Stimulated activated CD4-positive, alpha-beta T cell treated with anti-CD3 and anti-CD28 coated beads, Interleukin-15, amount 100 ng/mL, for 1 hour (primary cell): ENCODE data around the gene GRK5.
"Not testable (repeated sequence)": the region's sequence is repeated elsewhere in the genome, so short reads cannot be mapped to it uniquely, and the experiment has no call there.

Source experiments
- DNase-seq, 2 donors: peaks; one replicate each; pipeline ENCODE4 v3.0.0-alpha.2; 2020; ENCODE audit warnings: low read depth in 1 of 2, low spot score in 1 of 2

GRK5 gene

DNA sequence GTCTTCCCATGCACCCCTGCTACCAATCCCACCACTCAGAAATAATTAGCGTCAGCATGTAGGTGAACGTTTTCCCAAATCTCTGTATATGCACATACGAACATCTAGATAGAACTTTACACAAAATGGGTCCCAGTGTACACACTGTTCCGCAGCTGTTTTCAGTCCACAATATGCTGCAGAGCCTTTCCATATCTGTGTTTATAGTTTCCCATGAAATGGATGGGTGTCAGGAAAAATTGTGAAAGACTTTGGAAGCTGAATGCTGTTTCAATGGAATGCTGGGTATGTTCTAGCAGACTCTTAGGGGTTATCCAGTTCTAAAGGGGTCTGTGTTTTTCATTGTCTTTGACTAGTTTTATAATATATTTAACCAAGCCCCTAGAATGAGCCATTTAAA is 13.8 kb downstream of the GRK5 start:
- DNase-seq = no peak

DNA sequence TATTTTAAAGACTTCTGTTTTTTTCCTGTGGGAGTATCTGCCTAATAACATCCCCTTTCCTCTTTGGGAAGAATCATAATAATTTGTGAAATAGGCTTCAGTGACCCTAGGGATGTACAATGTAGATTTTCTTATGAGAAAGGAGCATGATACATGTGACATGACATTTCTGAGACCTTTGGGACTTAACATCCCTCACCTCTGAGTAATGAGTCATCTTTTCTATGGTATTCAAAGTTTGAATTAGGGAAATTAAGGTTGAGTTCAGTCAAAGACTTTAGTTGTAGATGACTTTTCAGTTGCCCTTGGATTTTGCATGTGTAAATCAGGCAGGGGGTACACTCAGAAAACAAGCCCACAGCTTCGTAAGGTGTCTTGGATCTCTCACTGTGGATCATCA is 14.3 kb downstream of the GRK5 start:
- no peak for DNase-seq

DNA sequence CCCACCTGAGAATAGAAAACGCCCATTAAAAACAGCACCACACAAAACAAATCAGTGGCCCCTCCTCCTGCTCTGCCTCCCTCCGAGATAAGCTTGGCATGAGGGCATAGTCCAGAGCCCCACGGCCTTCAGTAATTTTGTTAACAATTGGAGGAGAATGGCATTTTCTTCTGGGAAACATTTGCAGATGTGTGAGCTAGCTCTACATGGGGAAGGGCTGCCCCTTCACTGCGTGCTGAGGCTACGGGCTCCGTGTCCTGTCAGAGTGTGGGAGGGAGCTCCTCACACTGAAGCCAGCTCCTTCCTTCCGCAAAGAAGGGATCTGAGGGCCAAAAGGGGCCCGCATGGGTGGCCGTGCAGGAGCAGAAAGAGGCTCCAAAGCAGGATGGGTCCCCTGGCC is 15.2 kb downstream of the GRK5 start:
- no peak for DNase-seq

DNA sequence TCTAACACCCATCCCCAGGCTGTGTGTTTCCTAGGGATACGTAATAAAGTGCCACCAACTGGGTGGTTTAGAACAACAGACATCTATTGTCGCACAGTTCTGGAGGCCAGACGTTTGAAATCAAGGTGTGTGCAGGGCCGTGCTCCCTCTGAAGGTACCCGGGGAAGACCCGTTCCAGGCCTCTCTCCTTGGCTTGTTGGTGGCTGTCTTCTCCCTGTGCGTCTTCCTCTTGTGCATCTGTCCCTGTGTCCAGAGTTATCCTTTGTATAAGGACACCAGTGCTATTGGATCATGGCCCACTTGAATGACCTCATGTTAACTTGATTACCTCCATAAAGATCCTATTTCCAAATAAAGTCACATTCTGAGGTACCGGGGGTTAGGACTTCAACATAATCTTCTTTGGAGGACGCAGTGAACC is 15.6 kb downstream of the GRK5 start:
- no peak for DNase-seq

DNA sequence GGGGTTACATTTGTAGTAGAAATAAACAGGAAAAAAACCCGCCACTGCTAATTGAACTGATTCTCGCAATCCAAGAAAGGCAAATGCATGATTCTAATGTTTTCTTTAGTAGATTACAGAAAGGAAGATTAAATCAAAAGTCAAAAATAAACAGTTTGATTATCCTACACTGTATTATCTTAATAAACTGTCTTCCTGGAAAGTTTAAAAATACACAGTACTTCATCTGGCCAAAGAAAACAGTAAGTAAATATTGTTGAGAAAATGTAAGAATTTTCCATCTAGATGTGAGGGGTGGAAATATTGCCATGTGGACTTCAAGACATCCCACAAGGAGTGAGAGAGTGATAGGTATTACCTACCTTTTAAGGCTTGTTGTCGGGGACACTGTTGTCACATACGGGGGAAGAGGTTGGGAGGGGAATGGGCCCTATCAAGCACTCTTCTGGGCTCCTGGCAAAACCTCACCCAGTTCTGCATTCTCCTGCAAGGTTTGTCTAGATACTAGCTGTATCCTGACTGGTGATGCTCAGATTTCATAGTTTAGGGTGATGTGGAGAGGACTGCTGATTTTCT is 17.8 kb downstream of the GRK5 start:
- DNase-seq = no peak

DNA sequence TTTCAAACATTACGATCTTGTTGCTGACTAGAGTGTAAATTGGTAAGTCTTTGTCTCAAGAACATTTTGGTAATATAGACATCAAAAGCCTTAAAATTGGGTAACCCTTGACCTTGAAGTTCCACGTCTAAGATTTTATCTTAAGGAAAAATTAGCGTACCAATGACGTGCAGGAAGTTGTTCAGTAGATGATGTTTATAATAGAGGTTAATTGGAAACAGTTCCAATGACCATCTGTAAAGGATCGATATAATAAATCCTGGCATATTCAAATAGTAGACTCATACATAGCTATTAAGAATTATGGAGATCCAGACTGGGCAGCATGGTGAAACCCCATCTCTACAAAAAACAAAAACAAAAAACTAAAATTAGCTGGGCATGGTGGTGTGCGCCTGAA is 20.5 kb downstream of the GRK5 start:
- no peak for DNase-seq

DNA sequence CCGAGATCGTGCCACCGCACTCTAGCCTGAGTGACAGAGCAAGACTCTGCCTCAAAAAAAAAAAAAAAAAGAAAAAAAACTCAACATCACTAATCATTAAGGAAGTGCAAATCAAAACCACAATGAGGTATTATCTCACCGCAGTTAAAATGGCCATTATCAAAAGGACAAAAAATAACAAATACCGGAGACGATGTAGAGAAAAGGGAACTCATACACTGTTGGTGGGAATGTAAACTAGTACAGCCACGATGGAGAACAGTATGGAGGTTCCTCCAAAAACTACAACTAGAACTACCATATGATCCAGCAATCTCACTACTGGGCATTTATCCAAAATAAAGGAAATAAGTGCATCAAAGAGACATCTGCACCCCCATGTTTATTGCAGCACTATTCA is 24.3 kb downstream of the GRK5 start:
- no peak for DNase-seq

DNA sequence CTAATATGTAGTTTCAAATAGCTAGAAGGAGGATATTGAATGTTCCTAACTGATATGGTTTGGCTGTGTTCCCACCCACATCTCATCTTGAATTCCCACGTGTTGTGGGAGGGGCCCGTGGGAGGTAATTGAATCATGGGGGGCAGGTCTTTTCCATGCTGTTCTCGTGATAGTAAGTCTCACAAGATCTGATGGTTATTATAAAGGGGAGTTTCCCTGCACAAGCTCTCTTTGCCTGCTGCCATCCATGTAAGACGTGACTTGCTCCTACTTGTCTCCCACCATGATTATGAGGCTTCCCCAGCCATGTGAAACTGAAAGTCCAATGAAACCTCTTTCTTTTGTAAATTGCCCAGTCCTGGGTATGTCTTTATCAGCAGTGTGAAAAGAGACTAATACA is 25.1 kb downstream of the GRK5 start:
- peak in 1 of 2 donors; percentile 36 for DNase-seq

DNA sequence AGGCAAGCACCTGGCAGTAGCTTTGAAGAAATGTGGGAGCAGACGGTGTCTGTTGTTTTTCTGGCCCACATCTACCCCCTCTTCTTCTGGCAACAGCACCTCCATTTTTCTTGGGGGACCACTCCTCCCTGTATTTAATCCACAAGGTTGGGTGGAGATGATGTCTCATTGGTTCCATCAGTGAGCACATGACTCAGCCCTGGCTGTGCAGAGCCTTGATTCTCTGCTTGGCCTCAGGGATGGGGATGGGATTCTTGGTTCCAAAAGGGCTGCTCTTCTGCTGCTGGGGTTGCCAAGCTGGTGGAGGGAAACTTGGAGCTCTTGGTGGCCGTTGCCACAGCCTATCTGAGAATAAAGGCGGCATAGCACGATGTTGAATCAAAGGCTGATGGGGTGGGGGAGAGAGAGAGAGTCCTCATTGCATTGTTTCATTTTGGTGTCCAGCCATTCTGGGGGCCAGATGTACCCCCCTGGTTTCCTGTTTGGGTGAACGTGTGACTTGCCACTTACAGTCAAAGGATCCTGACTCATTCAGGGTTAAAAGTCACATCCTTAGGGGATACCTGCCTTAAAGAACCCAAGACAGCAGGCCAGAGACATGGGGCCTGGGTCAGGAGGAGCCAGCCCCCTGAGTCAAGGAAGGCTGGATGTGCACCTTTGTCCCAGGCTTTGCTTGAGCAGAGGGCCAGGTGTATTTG is 25.9 kb downstream of the GRK5 start:
- DNase-seq = no peak

DNA sequence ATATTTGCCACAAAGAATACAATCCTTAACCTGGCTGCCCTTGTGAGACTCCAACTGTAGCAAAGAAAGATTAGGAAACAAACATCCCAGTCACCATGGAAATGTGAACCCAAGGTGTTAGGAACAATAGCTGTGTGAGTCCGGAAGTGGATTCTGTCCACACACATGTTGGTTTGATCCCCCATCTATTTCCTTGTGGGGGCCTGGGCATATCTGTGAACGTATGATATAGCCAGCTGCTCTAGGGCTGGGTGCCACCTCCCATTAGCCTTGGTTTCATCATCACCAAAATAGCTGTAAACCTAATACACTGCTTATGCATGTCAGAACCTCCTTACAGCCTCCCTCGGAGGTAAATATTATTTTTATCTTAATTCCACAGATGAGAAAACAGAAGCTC is 26.4 kb downstream of the GRK5 start:
- no peak for DNase-seq

DNA sequence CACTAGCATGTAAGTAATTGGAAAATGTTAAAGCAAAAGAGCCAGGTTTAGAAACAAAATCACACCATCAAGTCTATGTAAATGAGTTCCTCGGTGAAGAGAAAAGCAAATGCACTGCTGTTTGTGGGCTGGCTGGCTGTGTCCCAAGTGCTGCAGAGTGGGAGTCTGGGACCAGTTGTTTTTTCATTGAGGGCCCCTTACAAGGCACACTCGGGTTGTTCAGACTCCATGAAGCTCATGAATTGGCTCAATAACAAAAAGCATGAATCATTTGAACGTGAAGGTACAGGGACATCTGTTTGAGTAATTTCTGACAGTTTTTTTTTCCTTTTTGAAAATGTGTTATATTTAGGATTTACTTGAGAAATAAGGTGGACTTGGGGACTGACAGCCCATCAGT is 28.0 kb downstream of the GRK5 start:
- no peak for DNase-seq

DNA sequence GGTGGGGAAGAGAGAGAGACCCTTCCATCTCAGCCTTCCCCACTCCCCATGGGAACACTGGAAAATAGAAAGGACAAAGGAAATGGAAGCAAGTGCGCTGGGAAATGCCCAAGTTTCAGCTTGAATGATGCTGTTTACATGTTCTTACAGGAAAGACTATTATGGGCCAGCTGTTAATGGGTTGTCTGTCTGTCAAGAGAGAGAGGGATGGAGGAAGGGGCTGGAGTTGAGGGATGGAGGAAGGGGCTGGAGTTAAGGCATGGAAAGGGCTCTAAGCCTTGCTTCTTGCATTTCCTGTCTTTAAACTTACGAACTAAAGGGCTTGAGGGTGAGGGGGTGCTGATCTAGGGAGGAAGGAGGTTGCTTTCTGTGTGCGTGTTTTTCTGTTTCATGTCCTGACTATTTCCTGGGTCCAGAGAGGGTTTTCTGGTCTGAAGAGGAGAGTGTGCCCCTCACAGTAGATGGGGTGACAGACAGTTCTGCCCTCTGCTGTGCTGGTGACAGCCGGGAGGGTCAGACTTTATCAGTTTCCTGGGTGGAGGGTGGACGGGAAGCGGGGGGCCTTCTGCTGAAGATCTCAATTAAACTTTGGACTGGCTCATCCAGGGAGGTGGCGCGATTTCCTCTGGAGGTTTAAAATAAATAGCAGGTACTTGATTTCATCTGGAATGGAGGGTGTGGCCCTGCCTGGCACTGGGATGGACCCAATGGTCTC is 30.5 kb downstream of the GRK5 start:
- no peak for DNase-seq

DNA sequence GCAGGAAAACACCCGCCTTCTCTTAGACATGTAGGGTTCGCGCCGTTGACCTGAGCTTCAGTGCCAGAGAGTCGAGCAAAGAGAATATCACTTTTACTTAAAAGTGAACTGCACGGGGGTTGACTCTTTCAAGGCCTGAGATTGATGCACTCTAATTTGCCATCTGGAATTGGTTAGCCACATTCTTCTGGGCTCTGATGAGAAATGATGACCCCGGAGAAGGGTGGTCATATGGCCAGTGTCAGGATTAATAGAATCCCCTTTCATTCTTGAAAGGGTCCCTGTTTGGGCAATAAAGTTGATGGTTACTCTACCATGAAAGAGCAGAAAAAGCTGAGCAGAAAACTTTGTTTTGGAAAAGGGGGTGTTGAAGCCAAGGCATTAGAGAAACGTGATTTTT is 31.2 kb downstream of the GRK5 start:
- no peak for DNase-seq

DNA sequence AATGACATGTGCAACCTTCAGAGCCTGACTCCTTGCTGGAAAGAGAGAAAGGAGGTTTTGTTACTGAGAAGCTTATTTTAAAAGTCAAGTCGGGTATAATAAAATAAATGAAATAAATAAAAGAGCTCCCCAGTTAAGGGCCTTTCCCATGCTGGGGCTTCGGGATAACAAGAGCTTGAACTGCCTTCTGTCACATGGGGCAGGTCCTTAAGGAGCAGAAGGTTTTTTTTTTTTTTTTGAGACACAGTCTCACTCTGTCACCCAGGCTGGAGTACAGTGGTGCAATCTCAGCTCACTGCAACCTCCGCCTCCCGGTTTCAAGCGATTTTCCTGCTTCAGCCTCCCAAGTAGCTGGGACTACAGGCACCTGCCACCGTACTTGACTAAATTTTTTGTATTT is 31.6 kb downstream of the GRK5 start:
- not testable (repeated sequence) for DNase-seq

DNA sequence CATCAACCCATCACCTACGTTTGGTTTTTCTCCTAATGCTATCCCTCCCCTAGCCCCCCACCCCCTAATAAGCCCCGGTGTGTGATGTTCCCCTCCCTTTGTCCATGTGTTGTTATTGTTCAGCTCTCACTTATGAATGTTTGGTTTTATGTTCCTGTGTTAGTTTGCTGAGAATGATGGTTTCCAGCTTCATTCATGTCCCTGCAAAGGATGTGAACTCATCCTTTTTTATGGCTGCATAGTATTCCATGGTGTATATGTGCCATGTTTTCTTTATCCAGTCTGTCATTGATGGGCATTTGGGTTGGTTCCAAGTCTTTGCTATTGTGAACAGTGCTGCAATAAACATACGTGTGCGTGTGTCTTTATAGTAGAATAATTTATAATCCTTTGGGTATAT is 32.3 kb downstream of the GRK5 start:
- DNase-seq = not testable (repeated sequence)

DNA sequence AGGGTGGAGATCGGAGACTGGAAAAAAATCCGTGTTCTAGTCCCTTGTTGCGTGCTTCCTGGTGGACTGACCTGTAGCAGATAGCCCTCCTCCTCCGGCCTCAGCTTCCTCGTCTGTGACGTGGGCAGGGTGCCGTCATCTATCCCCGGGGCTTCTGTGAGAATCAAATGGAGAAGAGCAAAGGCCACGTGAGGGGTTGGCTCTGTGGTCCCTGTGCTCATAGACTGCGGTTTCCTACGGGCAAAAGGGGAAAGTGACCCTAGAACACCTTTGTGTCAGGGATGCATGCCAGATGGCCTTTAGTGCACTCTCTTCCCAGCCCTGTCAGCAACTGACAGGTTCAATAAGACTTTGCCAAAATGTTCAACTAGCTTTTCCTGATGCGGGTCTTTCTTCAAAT is 33.7 kb downstream of the GRK5 start:
- DNase-seq = no peak

DNA sequence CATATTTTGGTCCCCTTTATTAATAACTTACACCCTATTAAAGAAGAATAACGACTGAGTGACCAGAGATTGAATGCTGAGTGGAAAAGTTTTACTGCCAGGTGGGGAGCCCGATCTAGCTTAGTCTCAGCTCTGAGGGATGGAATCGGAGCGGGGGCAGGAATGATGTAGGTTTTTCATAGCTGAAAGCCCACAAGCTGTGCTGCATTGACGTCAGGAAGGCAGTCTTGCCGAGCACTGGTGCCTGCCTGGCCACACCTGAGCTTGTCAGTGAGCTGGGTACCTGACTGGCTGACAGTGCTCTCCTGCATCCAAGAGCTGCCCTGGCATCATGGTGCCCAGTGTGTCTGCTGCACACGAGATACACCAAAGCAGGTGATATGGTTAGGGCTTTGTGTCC is 34.8 kb downstream of the GRK5 start:
- no peak for DNase-seq

DNA sequence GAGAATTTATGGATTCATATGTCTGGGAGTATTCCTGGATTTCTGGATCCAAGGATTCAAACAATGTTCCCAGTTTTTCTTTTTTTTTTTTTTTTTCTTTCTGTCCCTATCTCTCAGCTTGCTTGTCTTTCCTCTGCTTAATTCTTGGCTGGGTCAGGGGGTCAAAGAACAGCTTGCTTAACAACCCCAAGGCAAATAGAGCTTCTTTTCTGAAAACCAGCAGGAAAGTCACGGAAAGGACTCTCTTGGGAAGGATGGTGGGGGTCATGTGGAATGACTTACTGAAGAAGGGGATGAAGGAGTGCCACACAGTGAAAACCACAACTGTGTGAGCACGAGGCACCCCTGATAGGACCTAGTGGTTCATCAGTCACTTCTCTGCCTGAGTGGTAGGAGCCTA is 36.1 kb downstream of the GRK5 start:
- no peak for DNase-seq

DNA sequence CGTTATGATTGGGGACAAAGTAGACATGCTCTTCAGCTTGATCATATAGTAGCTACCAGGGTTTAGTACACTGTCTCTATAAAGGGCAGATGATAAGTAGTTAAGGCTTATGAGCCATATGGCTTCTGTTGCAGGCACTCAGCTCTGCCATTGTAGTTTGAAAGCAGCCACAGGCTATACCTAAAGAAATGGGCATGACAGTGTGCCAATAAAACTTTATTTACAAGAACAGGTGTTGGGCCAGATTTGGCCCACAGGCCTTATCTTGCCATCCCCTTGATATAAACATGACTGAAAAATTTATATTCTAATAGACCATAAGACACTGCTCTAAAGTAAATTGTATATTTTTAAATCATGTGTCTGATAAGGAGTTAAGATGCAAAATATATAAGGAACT is 36.6 kb downstream of the GRK5 start:
- DNase-seq = no peak

DNA sequence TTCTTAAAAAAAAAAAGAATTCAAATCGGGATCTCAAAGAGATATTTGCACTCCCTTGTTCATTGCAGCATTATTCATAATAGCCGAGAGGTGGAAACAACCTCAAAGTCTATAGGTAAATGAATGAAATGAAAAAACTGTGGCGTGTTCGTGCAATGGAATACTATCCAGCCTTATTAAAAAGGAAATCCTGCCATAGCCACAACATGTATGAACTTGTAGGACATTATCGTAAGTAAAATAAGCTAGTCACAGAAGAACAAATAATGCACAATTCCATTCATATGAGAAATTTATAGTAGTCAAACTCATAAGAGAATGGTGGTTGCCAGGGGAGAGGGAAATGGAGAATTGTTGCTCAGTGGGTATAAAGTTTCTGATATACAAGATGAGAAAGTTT is 37.9 kb downstream of the GRK5 start:
- no peak for DNase-seq

DNA sequence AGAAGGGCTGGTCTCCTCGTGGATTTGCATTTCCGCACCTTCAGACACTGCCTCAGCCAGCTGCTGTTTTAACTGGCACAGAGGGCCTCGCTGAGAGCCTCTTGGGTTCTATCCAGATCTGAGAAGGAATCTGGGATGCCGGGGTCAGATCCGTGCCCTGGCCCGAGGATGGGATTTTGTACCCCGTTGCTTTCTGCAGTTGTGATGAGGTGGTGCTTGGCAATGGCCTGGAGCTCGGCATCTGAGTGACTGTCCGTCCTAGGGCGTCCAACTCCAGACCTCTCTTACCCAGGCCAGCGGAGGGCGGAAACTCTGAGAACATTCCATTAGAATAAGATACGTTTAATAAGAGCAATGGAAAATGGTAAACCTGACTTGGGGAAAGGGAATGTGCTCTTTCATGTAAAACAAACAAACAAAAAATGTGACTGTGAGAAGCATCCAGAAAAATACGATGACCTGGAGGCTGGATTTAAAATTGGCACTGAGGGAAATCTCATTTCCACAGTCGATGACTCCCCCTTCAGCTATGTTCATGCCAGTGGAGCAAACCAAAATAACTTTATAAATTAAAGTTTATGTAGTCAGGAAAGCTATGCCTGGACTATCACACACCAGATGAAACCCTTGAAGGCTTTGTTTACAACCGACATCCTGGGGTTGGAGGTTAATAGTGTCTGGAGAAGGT is 39.6 kb downstream of the GRK5 start:
- DNase-seq = no peak

DNA sequence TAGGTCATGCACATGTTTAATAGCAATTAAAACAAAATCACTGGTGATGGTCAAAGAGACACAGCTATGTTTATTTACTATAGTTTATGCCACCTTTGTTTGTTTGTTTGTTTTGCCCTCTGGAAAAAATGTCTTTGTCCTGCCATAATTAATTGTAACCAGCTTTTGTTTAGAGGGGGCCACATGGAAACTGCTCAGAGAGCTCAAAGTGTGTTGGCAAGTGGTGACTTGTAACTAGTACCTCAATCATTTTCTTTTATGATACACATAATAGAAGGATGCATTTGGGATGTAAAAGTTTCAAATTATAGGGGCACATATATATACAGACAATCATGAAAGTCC is 40.2 kb downstream of the GRK5 start:
- DNase-seq = no peak
